ENCODE data around the gene CHD6. TPM values are rescaled to one million over a fixed set of nuclear protein-coding genes. Genes with fewer than 3 reads are reported as not detected.

The CHD6 gene
- total RNA-seq, 1 experiment from 2014 or later: 26.6 TPM

DNA sequence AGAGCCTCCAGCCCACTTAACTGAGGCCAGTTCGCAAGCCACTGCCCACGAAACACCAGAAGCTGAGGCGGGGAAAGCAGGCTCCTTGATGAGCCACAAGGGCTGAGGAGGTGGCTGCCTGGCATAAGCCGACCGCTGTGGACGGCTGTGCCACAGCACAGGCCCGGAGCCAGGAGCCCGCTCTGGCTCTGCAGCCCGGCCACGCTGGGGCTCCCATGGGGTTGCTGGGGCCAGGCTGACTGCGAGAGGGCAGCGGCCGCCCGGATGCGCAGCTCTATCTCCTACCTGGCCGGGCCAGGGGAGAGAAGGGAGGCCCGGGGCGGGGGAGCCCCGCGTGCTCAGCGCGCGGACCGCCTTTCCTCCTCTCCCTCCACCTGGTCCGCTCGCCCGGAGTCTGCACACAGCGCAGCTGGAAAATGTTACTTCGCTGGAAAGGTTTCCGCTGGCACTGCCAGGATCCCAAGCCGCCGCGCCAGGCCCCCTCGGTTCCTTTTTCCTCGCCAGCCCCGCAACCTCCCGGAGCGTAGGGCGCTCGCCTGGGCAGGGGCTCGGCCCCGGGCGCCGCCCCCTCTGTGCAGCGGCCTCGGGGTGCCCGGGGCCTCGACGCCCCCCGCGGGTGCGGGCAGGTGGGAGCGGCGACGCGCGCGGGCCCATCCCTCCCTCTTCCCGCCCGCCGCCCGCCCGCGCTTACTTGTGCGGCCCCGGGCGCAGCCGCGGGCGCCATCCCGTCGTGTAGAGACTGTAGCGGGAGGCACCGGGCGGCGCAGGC is 252.2 kb downstream of the CHD6 start:
- Histone ChIP-seq H3K9me3 (ENCODE audit: control insufficient read depth in 1 of 2, insufficient read depth in 1 of 2, low read depth in 1 of 2, low read length in 2 of 2) (no peaks in the 10 kb centered on the region), H3K4me3 (replicated peaks in 1 of 2; ENCODE audit: low read depth in 1 of 2, low read length in 2 of 2) (no peak overlapping the region), H3K36me3 (ENCODE audit: control insufficient read depth in 1 of 2, insufficient read depth in 2 of 2, low read length in 2 of 2) (no peaks in the 10 kb centered on the region), H3K4me1 (ENCODE audit: control insufficient read depth in 1 of 2, insufficient read depth in 2 of 2, low read length in 2 of 2) (no peaks in the 10 kb centered on the region), H3K27me3 (ENCODE audit: insufficient read depth, low read length) (no peaks in the 10 kb centered on the region), H4K20me1 (ENCODE audit: insufficient read depth) (no peaks in the 10 kb centered on the region), H3K79me2 (ENCODE audit: insufficient read depth, low read length) (no peaks in the 10 kb centered on the region), H3K9me2 (ENCODE audit: insufficient read depth) (no peaks in the 10 kb centered on the region), H3K9ac (ENCODE audit: low read length) (no peak overlapping the region), H3K27ac (ENCODE audit: low read depth, low read length) (no peak overlapping the region), H2AFZ (ENCODE audit: low read depth, low read length, poor library complexity, severe bottlenecking) (no peak overlapping the region), H3K4me2 (ENCODE audit: low read length) (no peak overlapping the region)
- intact Hi-C loops (cut with micrococcal nuclease): no loop called here
- ChIA-PET CTCF (no interaction called here), POLR2A (no interaction called here), RAD21 (ENCODE audit: low non-redundant PET in 1 of 2, low total read pairs in 2 of 2, uncharacterized antibody in 2 of 2, unreplicated experiment in 2 of 2) (no interaction called here)
- BruUV-seq (replicated peaks): no TSS peak
- ATAC-seq (no peak), DNase-seq (ENCODE audit: low read depth, low spot score) (no peak)
- TF ChIP-seq SIN3A (IDR thresholded peaks at IDR 0.05; ENCODE audit: low read depth) (no peak), FOSL1 (IDR thresholded peaks at IDR 0.05; ENCODE audit: low read depth) (no peak), SRF (IDR thresholded peaks at IDR 0.05; ENCODE audit: low read depth) (no peak), EZH2phosphoT487 (IDR thresholded peaks at IDR 0.05; ENCODE audit: borderline replicate concordance) (no peak), CBX3 (IDR thresholded peaks at IDR 0.05; ENCODE audit: low read depth) (no peak), POLR2A (IDR thresholded peaks at IDR 0.05; ENCODE audit: borderline replicate concordance, extremely low read depth, insufficient read depth, insufficient read length) (no peak)
- TF ChIP-seq, protein P1, sequence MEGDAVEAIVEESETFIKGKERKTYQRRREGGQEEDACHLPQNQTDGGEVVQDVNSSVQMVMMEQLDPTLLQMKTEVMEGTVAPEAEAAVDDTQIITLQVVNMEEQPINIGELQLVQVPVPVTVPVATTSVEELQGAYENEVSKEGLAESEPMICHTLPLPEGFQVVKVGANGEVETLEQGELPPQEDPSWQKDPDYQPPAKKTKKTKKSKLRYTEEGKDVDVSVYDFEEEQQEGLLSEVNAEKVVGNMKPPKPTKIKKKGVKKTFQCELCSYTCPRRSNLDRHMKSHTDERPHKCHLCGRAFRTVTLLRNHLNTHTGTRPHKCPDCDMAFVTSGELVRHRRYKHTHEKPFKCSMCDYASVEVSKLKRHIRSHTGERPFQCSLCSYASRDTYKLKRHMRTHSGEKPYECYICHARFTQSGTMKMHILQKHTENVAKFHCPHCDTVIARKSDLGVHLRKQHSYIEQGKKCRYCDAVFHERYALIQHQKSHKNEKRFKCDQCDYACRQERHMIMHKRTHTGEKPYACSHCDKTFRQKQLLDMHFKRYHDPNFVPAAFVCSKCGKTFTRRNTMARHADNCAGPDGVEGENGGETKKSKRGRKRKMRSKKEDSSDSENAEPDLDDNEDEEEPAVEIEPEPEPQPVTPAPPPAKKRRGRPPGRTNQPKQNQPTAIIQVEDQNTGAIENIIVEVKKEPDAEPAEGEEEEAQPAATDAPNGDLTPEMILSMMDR (IDR thresholded peaks at IDR 0.05 in 2 of 3, conservative IDR thresholded peaks at IDR 0.05 in 1 of 3; ENCODE audit: borderline replicate concordance in 1 of 3, insufficient read depth in 1 of 3, low read depth in 2 of 3, low read length in 2 of 3): no peak

All from HCT116 (cell line).